Measurements from ENCODE around the gene TTC23.

Gene TTC23

GRCh38 chr15:99123713-99124451, 125.5 kb downstream of the TTC23 start:
- TF ChIP-seq POLR2A (IDR thresholded peaks at IDR 0.05; ENCODE audit: extremely low read depth, insufficient read length) = no peak
- no peak for TF ChIP-seq CTCF (IDR thresholded peaks at IDR 0.05; ENCODE audit: low read depth, low read length)
- TF ChIP-seq MAX (IDR thresholded peaks at IDR 0.05; ENCODE audit: low read depth, low read length) = no peak
- no peak for TF ChIP-seq MYC (IDR thresholded peaks at IDR 0.05; ENCODE audit: low read depth, low read length)
- DNase-seq (ENCODE audit: low read depth) = peak; percentile 69
- H3K4me3 ChIP-seq (ENCODE audit: low read depth, low read length) = no peak overlapping the region

- DNase-seq (ENCODE audit: low read depth) = no peak
- no peak overlapping the region for H3K4me3 ChIP-seq (ENCODE audit: low read depth, low read length)
- TF ChIP-seq CTCF (IDR thresholded peaks at IDR 0.05; ENCODE audit: low read depth, low read length) (no peak), POLR2A (IDR thresholded peaks at IDR 0.05; ENCODE audit: extremely low read depth, insufficient read length) (no peak), MAX (IDR thresholded peaks at IDR 0.05; ENCODE audit: low read depth, low read length) (no peak), MYC (IDR thresholded peaks at IDR 0.05; ENCODE audit: low read depth, low read length) (no peak)
These were observed 126.3 kb downstream of the TTC23 start for GRCh38 chr15:99122831-99123712.

- TF ChIP-seq CTCF (IDR thresholded peaks at IDR 0.05; ENCODE audit: low read depth, low read length) = no peak
- no peak for TF ChIP-seq MYC (IDR thresholded peaks at IDR 0.05; ENCODE audit: low read depth, low read length)
- no peak for TF ChIP-seq MAX (IDR thresholded peaks at IDR 0.05; ENCODE audit: low read depth, low read length)
- TF ChIP-seq POLR2A (IDR thresholded peaks at IDR 0.05; ENCODE audit: extremely low read depth, insufficient read length) = no peak
- no peak overlapping the region for H3K4me3 ChIP-seq (ENCODE audit: low read depth, low read length)
- DNase-seq (ENCODE audit: low read depth) = no peak
These were observed 127.5 kb downstream of the TTC23 start for GRCh38 chr15:99121691-99122410.

- DNase-seq (ENCODE audit: low read depth) = no peak
- no peak for TF ChIP-seq POLR2A (IDR thresholded peaks at IDR 0.05; ENCODE audit: extremely low read depth, insufficient read length)
- TF ChIP-seq CTCF (IDR thresholded peaks at IDR 0.05; ENCODE audit: low read depth, low read length) = no peak
- TF ChIP-seq MYC (IDR thresholded peaks at IDR 0.05; ENCODE audit: low read depth, low read length) = no peak
- TF ChIP-seq MAX (IDR thresholded peaks at IDR 0.05; ENCODE audit: low read depth, low read length) = no peak
- no peak overlapping the region for H3K4me3 ChIP-seq (ENCODE audit: low read depth, low read length)
These were observed 128.2 kb downstream of the TTC23 start for GRCh38 chr15:99121207-99121606.

GRCh38 chr15:99120050-99120777, 129.2 kb downstream of the TTC23 start:
- TF ChIP-seq MAX (IDR thresholded peaks at IDR 0.05; ENCODE audit: low read depth, low read length) = no peak
- TF ChIP-seq CTCF (IDR thresholded peaks at IDR 0.05; ENCODE audit: low read depth, low read length) = no peak
- TF ChIP-seq POLR2A (IDR thresholded peaks at IDR 0.05; ENCODE audit: extremely low read depth, insufficient read length) = no peak
- no peak overlapping the region for H3K4me3 ChIP-seq (ENCODE audit: low read depth, low read length)
- DNase-seq (ENCODE audit: low read depth) = no peak
